Esophagus muscularis mucosa (tissue), 3 donors: Measurements from ENCODE around the gene SPTBN4.

Source experiments
- CTCF ChIP-seq, 3 experiments: fragments of 200-600 bp in 2 of 3; fragments of 450-650 bp in 1 of 3; sonication (generic) in 2 of 3; IDR thresholded peaks; one replicate each; pipeline ENCODE4 v1.5.1; 2017 to 2019; ENCODE audit warnings: antibody characterized with exemption in 3 of 3, mild to moderate bottlenecking in 2 of 3, moderate library complexity in 1 of 3
- POLR2AphosphoS5 ChIP-seq, 2 donors: sonication (generic); formaldehyde crosslinking; IDR thresholded peaks; one replicate each; pipeline ENCODE4 v1.6.1; 2017; ENCODE audit warnings: antibody characterized with exemption in 2 of 2

GRCh38 chr19:40576151-40576584, 109.4 kb downstream of the SPTBN4 start:
- no peak for TF ChIP-seq CTCF (IDR thresholded peaks at IDR 0.05)
- no peak for TF ChIP-seq POLR2AphosphoS5 (IDR thresholded peaks at IDR 0.05)
